Peyer's patch (tissue), 4 donors: ENCODE data around the gene VGLL3.

ENCODE experiments used
- CTCF ChIP-seq, 6 experiments: fragments of 450-650 bp in 4 of 6; fragments of 200-600 bp in 2 of 6; sonication (generic) in 1 of 6; IDR thresholded peaks; one replicate each; pipeline ENCODE4 v1.5.1; 2017 to 2019; ENCODE audit warnings: antibody characterized with exemption in 6 of 6, mild to moderate bottlenecking in 3 of 6, moderate library complexity in 1 of 6
- POLR2A ChIP-seq, 2 donors: fragments of 450-650 bp; IDR thresholded peaks; one replicate each; pipeline ENCODE4 v1.5.1; 2017; ENCODE audit warnings: antibody characterized with exemption in 2 of 2, mild to moderate bottlenecking in 2 of 2, moderate library complexity in 2 of 2

- no peak for TF ChIP-seq POLR2A (IDR thresholded peaks at IDR 0.05)
- no peak for TF ChIP-seq CTCF (IDR thresholded peaks at IDR 0.05)
Observed at GRCh38 chr3:86895202-86895601, 95.7 kb downstream of the VGLL3 start.
